NCI-H2081 (cell line): ENCODE measurements around the gene NPTX2.

Experiments
- DNase-seq, 2 experiments: peaks; one replicate each; lab custom pipeline; 2025; lab: John Stamatoyannopoulos, UW

Gene NPTX2

GRCh38 chr7:98654524-98655272 lies 37.6 kb downstream of the NPTX2 start:
- no peak for DNase-seq

GRCh38 chr7:98655611-98656010 lies 38.5 kb downstream of the NPTX2 start:
- DNase-seq, result no peak

DNA sequence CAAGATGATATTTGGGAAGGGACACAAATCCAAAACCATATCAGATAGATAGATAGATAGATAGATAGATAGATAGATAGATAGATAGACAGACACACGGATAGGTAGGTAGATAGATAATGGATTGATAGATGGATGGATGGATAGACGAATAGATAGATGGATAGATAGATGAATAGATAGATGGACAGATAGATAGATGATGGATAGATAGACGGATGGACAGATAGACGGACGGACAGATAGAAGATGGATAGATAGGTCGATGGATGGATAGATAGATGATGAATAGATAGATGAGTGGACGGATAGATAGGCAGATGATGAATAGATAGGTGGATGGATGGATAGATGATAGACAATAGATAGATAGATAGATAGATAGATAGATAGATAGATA lies 39.8 kb downstream of the NPTX2 start:
- DNase-seq, result no peak

GRCh38 chr7:98657736-98658135 lies 40.7 kb downstream of the NPTX2 start:
- DNase-seq, result no peak

- DNase-seq, result no peak
Measured at GRCh38 chr7:98659756-98660155, 42.7 kb downstream of the NPTX2 start.

- no peak for DNase-seq
Measured at GRCh38 chr7:98661607-98662006, 44.5 kb downstream of the NPTX2 start.

DNA sequence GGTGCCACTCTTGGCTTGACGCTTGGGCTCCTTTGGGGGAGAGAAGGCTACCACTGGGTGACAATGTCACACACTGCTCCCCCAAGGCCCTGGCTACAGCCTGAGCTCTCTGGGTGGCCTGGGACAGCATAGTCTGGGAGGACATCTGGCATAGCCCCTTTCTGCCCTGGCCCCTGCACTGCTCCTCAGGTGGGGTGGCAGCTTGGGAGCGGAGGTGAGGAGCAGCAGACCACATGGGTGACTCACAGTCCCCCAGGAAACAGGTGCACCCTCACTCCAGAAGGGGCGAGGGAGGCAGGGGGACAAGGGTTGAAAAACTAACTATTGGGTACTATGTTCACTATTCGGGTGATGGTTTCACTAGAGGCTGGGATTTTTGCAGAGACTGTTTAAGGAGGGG lies 45.2 kb downstream of the NPTX2 start:
- DNase-seq, result no peak

DNA sequence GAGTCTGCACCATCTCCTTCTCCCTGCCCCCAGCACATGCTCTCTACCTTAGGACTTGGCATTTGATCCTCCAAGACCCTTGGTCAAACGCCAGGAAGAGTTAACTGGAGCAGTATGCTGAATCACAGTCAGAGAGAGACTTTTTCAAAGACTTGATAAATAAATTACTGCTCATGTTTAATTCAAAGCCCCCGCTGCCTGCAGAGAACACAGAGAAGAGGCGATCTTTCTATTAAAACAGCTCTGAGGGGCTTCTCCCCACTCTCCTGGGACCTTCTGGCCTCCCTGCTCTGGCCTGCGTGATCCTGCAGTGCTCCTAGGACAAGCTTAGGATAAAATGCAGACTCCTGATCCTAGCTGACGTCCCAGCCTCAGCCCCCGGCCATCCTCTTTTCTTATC lies 47.8 kb downstream of the NPTX2 start:
- DNase-seq, result no peak

DNA sequence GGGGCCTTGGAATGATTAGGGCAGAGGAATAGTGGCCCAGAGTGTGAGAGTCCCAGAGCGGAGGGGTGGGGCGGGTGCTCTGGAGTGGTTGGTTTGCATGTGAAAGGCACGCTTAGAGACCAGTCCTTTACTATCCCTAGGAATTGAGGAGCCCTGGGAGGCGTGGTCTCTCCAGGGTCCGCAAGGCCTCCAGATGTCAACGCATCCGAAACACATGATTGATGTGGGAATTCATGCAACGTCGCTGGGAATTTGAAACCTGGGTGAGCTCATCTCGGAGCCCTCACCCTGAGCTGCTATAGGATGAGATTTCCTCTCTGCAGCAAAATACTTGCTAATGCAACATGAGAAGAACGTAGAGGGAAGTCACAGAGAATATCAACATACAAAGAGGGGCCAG lies 51.2 kb downstream of the NPTX2 start:
- no peak for DNase-seq

DNA sequence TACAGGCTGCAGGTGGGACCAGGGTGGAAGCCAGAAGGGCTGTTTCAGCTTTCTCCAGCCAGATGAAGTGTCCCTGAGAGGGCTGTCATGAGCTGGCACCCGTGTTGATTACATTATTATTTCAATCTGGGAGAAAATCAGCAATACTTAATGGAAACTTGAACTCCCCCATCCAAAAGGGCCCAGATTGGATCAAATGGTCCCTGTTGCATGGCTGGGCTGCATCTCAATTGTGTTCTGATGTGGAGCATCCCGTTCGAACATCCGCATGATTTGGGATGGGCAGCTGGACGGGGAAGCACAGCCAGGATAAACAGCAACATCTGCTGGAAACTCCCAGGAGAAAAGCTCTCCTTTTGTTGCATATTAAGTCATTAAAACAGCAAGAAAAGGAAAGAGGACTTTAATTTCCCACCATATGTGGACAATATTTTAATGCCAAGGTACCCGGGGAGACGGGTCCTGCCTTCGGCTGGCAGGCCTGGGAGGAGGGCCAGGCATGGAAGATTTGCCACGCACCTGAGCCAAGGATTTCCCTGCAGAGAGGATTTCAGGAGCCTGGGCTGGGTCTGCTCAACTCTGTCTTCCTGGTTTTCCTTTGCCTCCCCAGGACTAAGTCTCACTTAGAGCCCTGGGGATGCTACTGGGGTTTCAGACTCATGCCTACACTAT lies 52.4 kb downstream of the NPTX2 start:
- no peak for DNase-seq

DNA sequence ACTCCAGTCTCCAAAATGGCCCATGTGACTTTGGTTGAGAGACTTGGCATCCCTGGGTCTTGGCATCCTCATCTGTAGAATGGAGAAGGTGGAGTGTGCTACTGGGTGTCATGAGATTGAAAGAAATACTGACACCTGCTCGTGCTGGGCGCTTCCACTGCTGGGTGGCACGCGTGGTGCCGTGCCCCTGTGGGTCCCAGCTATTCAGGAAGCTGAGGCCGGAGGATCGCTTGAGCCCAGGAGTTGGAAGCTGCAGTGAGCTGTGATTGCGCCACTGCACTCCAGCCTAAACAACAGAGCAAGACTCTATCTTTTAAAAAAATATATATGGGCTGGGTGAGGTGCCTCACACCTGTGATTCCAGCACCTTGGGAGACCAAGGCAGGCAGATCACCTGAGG lies 53.1 kb downstream of the NPTX2 start:
- DNase-seq, result no peak

DNA sequence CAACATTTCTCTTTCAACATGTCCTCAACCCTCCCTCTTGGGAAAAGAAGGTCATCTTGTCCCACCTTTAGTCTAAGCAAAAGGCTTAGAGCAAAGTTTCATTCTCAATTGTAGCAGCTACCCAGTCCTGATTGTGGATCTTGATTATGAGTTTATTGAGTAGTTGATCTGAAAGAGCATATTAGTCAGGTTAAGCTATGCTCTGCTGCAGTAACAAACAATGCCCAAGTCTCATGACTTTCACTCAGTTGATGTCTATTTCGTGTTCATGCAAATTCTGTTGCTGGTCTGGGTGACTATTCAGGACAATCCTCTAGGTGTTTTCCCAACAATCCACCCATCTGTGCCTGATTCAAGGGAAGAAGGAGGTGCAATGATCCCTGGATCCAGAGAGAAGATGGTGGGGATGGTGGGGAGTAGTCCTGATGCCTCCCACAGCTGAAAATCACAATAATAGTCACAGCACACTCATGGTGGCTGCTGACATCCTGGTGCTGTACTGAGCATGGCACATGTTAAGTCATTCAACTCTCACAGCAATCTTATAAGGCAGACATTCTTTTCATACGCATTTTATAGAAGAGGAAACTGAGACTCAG lies 54.7 kb downstream of the NPTX2 start:
- DNase-seq, result no peak

DNA sequence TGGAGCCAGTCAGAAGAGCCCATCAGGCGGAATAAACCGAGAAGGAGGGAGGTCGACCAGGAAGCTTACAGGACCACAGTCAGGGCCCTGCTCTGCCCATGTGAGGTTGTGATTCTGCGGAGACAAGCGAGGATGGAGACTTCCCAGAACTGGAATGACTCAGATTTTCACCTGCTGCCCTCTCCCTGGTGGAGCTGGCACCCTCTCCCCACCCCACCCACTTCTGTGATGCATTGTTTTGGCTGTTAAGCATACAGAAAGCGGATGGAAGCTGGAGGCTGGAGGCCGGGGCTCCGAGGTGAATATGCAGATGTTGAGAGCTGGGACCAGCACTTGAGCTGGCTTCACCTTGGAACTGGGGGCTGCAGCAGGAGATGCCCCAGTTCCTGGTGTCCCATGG lies 57.4 kb downstream of the NPTX2 start:
- DNase-seq, result no peak

DNA sequence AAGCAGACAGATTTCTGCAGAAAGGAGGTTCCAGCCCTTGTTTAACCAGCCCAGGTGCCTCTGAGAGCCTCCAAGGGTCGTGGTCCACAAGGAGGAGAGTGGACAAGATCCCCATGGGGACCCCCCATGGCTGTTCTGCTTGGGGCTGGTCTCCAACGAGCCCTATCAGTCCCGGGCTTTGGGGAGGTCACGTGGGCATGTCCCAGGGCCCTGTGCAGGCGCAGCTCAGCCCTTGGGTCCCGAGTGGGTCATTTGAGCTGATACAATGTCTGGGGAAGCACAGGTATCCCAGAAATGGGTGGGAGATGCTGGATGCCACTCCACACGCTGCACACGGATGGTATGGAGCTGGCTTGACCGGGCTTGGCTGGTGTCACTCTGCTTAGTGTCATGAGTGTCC lies 57.8 kb downstream of the NPTX2 start:
- DNase-seq, result no peak

DNA sequence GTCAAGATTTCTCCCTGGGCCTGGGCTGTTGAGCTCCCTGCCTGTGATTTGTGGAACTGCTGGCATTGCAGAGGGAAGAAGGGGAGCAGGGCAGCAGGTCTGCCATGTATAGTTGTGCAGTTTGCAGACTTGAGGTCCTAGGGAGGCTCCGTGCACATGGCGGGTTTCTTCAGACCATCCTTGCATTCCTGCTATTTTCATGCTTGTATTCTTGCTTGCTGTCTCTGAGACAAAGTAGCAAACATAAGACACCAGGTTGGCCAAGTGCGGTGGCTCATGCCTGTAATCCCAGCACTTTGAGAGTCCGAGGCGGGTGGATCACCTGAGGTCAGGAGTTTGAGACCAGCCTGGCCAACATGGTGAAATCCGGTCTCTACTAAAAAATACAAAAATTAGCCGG lies 61.1 kb downstream of the NPTX2 start:
- DNase-seq, result no peak
